BLaER1 treated with 17β-estradiol and CSF1 and Interleukin-3, amounts not matched to agents 10 nM and 100 nM (cell line): ENCODE data around the gene SMAD6.

Source experiments
- H3K27ac ChIP-seq, 11 experiments: shearing (Covaris generic); formaldehyde crosslinking; 2 replicates each; pipeline ENCODE4 v1.8.1; 2022
- H3K27me3 ChIP-seq, 11 experiments: shearing (Covaris generic); formaldehyde crosslinking; 2 replicates each; pipeline ENCODE4 v1.8.1; 2022
- H3K36me3 ChIP-seq, 11 experiments: shearing (Covaris generic); formaldehyde crosslinking; 2 replicates each; pipeline ENCODE4 v1.8.1; 2022
- H3K4me1 ChIP-seq, 10 experiments: shearing (Covaris generic); formaldehyde crosslinking; 2 replicates each; pipeline ENCODE4 v1.8.1; 2022
- H3K4me2 ChIP-seq, 11 experiments: shearing (Covaris generic); formaldehyde crosslinking; 2 replicates each; pipeline ENCODE4 v1.8.1; 2022
- H3K4me3 ChIP-seq, 10 experiments: shearing (Covaris generic); formaldehyde crosslinking; 2 replicates each; pipeline ENCODE4 v1.8.1; 2022
- H3K9ac ChIP-seq, 11 experiments: shearing (Covaris generic); formaldehyde crosslinking; 2 replicates each; pipeline ENCODE4 v1.8.1; 2022
- H3K9me3 ChIP-seq, 11 experiments: shearing (Covaris generic); formaldehyde crosslinking; replicated peaks in 1 of 11; 2 replicates each; pipeline ENCODE4 v1.8.1; 2022
- H4K20me1 ChIP-seq, 11 experiments: shearing (Covaris generic); formaldehyde crosslinking; 2 replicates each; pipeline ENCODE4 v1.8.1; 2022
- Cebpa-rat ChIP-seq, 11 experiments: shearing (Covaris generic); IDR thresholded peaks; 2 replicates each; pipeline ENCODE4 v1.8.1; 2022

The SMAD6 gene

GRCh38 chr15:66747886-66748707, 46.1 kb downstream of the SMAD6 start:
- no peak for TF ChIP-seq Cebpa-rat (IDR thresholded peaks at IDR 0.05)
- Histone ChIP-seq H3K4me1 (peaks cover 25 to 41% (median 32%) of the 10 kb centered on the region in 10 experiments), H3K9ac (no peak overlapping the region), H3K36me3 (peaks cover 0 to 12% (median 0%) of the 10 kb centered on the region in 11 experiments; a peak in 3 of 22 replicates), H3K9me3 (no peaks in the 10 kb centered on the region), H4K20me1 (peaks cover 0 to 100% (median 0%) of the 10 kb centered on the region in 11 experiments; a peak in 9 of 22 replicates), H3K27me3 (no peaks in the 10 kb centered on the region), H3K27ac (no peak overlapping the region), H3K4me3 (no peak overlapping the region), H3K4me2 (no peak overlapping the region)

GRCh38 chr15:66748708-66749035, 46.6 kb downstream of the SMAD6 start:
- no peak for TF ChIP-seq Cebpa-rat (IDR thresholded peaks at IDR 0.05)
- peaks cover 31 to 46% (median 37%) of the 10 kb centered on the region in 10 experiments for H3K4me1 ChIP-seq
- H3K9me3 ChIP-seq: peaks cover 0 to 2% (median 0%) of the 10 kb centered on the region in 11 experiments; a peak in 1 of 22 replicates
- H3K27me3 ChIP-seq: no peaks in the 10 kb centered on the region
- no peak overlapping the region for H3K9ac ChIP-seq
- no peak overlapping the region for H3K4me2 ChIP-seq
- H3K4me3 ChIP-seq: no peak overlapping the region
- no peak overlapping the region for H3K27ac ChIP-seq
- peaks cover 0 to 17% (median 0%) of the 10 kb centered on the region in 11 experiments; a peak in 3 of 22 replicates for H3K36me3 ChIP-seq
- peaks cover 0 to 100% (median 0%) of the 10 kb centered on the region in 11 experiments; a peak in 9 of 22 replicates for H4K20me1 ChIP-seq

- H4K20me1 ChIP-seq: peaks cover 0 to 100% (median 0%) of the 10 kb centered on the region in 11 experiments; a peak in 9 of 22 replicates
- H3K36me3 ChIP-seq: peaks cover 0 to 23% (median 0%) of the 10 kb centered on the region in 11 experiments; a peak in 9 of 22 replicates
- H3K9ac ChIP-seq: no peak overlapping the region
- TF ChIP-seq Cebpa-rat (IDR thresholded peaks at IDR 0.05): no peak
- no peak overlapping the region for H3K4me2 ChIP-seq
- H3K27ac ChIP-seq: no peak overlapping the region
- H3K4me1 ChIP-seq: peaks cover 24 to 36% (median 33%) of the 10 kb centered on the region in 10 experiments
- H3K9me3 ChIP-seq: peaks cover 3 to 15% (median 6%) of the 10 kb centered on the region in 11 experiments
- H3K27me3 ChIP-seq: no peaks in the 10 kb centered on the region
- H3K4me3 ChIP-seq: no peak overlapping the region
These were observed 48.0 kb downstream of the SMAD6 start for GRCh38 chr15:66749841-66750575.

GRCh38 chr15:66750609-66751008, 48.6 kb downstream of the SMAD6 start:
- Histone ChIP-seq H3K4me2 (no peak overlapping the region), H3K4me1 (peaks cover 24 to 36% (median 31%) of the 10 kb centered on the region in 10 experiments), H3K4me3 (no peak overlapping the region), H3K9ac (no peak overlapping the region), H3K36me3 (peaks cover 0 to 29% (median 0%) of the 10 kb centered on the region in 11 experiments; a peak in 9 of 22 replicates), H3K27ac (no peak overlapping the region), H4K20me1 (peaks cover 0 to 100% (median 0%) of the 10 kb centered on the region in 11 experiments; a peak in 9 of 22 replicates), H3K27me3 (no peaks in the 10 kb centered on the region), H3K9me3 (peaks cover 9 to 21% (median 12%) of the 10 kb centered on the region in 11 experiments)
- no peak for TF ChIP-seq Cebpa-rat (IDR thresholded peaks at IDR 0.05)

- Histone ChIP-seq H3K27ac (no peak overlapping the region), H3K36me3 (peaks cover 0 to 33% (median 0%) of the 10 kb centered on the region in 11 experiments; a peak in 9 of 22 replicates)
These were observed 49.5 kb downstream of the SMAD6 start for GRCh38 chr15:66751579-66751978.

GRCh38 chr15:66752078-66752477, 50.0 kb downstream of the SMAD6 start:
- H3K27me3 ChIP-seq: no peaks in the 10 kb centered on the region
- H4K20me1 ChIP-seq: peaks cover 0 to 100% (median 0%) of the 10 kb centered on the region in 11 experiments; a peak in 9 of 22 replicates
- peaks cover 11 to 23% (median 15%) of the 10 kb centered on the region in 11 experiments for H3K9me3 ChIP-seq
- H3K27ac ChIP-seq: no peak overlapping the region
- TF ChIP-seq Cebpa-rat (IDR thresholded peaks at IDR 0.05): no peak
- peaks cover 24 to 36% (median 31%) of the 10 kb centered on the region in 10 experiments for H3K4me1 ChIP-seq
- no peak overlapping the region for H3K4me3 ChIP-seq
- peaks cover 0 to 38% (median 0%) of the 10 kb centered on the region in 11 experiments; a peak in 9 of 22 replicates for H3K36me3 ChIP-seq
- 0 out of 22 replicates have a peak overlapping the region, but pooled peaks of 1 of the 11 experiments have one; percentile 10 for H3K9ac ChIP-seq
- H3K4me2 ChIP-seq: peak overlapping the region; percentile 27 to 71 (median 51); a peak in 20 of 22 replicates

More at GRCh38 chr15:66751579-66751978, 49.5 kb downstream of the SMAD6 start:
- peaks cover 0 to 100% (median 0%) of the 10 kb centered on the region in 11 experiments; a peak in 9 of 22 replicates for H4K20me1 ChIP-seq
- TF ChIP-seq Cebpa-rat (IDR thresholded peaks at IDR 0.05): no peak
- H3K4me2 ChIP-seq: peak overlapping the region; percentile 27 to 71 (median 51); a peak in 20 of 22 replicates
- H3K4me1 ChIP-seq: peaks cover 24 to 36% (median 31%) of the 10 kb centered on the region in 10 experiments
- H3K9me3 ChIP-seq: peaks cover 11 to 23% (median 15%) of the 10 kb centered on the region in 11 experiments
- no peak overlapping the region for H3K4me3 ChIP-seq
- H3K9ac ChIP-seq: no peak overlapping the region
- H3K27me3 ChIP-seq: no peaks in the 10 kb centered on the region

- Histone ChIP-seq H3K9me3 (peaks cover 11 to 23% (median 15%) of the 10 kb centered on the region in 11 experiments), H3K9ac (no peak overlapping the region), H3K36me3 (peaks cover 0 to 45% (median 0%) of the 10 kb centered on the region in 11 experiments; a peak in 9 of 22 replicates), H3K27me3 (no peaks in the 10 kb centered on the region), H3K4me3 (no peak overlapping the region), H3K27ac (no peak overlapping the region), H3K4me2 (peak overlapping the region; percentile 26 to 77 (median 66)), H4K20me1 (peaks cover 0 to 100% (median 0%) of the 10 kb centered on the region in 11 experiments; a peak in 9 of 22 replicates), H3K4me1 (peaks cover 24 to 36% (median 31%) of the 10 kb centered on the region in 10 experiments)
- no peak for TF ChIP-seq Cebpa-rat (IDR thresholded peaks at IDR 0.05)
These were observed 51.8 kb downstream of the SMAD6 start for GRCh38 chr15:66753687-66754377.

- no peaks in the 10 kb centered on the region for H3K27me3 ChIP-seq
- H3K36me3 ChIP-seq: peaks cover 0 to 45% (median 0%) of the 10 kb centered on the region in 11 experiments; a peak in 9 of 22 replicates
- H3K4me2 ChIP-seq: no peak overlapping the region
- H3K4me3 ChIP-seq: no peak overlapping the region
- no peak for TF ChIP-seq Cebpa-rat (IDR thresholded peaks at IDR 0.05)
- peaks cover 11 to 23% (median 15%) of the 10 kb centered on the region in 11 experiments for H3K9me3 ChIP-seq
- H3K9ac ChIP-seq: no peak overlapping the region
- peaks cover 24 to 36% (median 31%) of the 10 kb centered on the region in 10 experiments for H3K4me1 ChIP-seq
- H3K27ac ChIP-seq: no peak overlapping the region
- peaks cover 0 to 100% (median 0%) of the 10 kb centered on the region in 11 experiments; a peak in 9 of 22 replicates for H4K20me1 ChIP-seq
These were observed 52.8 kb downstream of the SMAD6 start for GRCh38 chr15:66754789-66755188.
